Measurements from ENCODE around the gene PHLPP1. TPM values are rescaled to one million over a fixed set of nuclear protein-coding genes. Genes with fewer than 3 reads are reported as not detected.
"Not testable (repeated sequence)": the region's sequence is repeated elsewhere in the genome, so short reads cannot be mapped to it uniquely, and the experiment has no call there.

PHLPP1 gene
- total RNA-seq, 1 experiment from 2014 or later, result 12.5 TPM

DNA sequence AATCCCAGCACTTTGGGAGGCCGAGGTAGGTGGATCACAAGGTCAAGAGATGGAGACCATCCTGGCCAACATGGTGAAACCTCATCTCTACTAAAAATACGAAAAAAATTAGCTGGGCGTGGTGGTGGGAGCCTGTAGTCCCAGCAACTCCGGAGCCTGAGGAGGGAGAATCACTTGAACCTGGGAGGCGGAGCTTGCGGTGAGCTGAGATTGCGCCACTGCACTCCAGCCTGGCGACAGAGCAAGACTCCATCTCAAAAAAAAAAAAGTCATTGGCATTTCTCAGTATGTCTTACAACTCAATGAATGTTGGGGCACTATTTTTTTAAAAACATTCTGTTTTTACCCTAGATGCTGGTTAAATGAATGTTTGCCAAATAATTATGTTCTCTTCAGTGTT, 94.1 kb downstream of the PHLPP1 start:
- DNase-seq (ENCODE audit: low read depth), result not testable (repeated sequence)

DNA sequence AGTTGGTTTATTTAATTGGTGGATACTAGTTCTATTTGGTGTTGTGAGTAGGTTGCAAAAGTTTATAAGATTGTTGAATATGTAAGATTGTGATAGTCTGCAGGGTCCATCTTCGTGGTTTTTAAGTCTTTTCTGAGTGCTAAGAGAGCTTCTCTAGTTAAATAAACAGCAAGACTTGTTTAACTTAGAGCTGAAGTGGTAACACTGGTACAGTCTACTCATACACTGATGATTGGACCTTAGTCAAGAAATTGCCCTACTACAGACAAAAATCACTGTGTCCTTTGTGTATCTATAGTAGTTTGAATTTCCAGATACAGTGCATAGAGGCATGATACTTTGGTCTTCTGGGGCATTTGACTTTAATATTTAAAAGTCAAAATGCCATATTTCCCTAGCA, 94.6 kb downstream of the PHLPP1 start:
- no peak for DNase-seq (ENCODE audit: low read depth)

DNA sequence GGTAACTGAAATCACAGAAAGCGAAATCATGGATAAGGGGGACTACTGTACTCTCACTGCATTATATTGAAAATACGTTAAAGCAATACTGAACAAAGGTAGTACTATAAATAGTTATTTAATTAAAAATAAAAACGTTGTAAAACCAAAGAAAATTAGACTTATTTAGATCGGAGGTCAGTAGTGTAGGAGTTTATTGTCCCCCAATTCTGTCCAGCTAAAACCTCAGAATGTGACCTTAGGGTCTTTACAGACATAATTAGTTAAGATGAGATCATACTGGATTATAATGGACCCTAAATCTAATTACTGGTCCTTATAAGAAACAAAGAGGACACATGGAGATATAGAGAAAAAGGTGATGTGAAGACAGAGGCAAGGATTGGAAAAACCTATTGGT, 95.3 kb downstream of the PHLPP1 start:
- no peak for DNase-seq (ENCODE audit: low read depth)

DNA sequence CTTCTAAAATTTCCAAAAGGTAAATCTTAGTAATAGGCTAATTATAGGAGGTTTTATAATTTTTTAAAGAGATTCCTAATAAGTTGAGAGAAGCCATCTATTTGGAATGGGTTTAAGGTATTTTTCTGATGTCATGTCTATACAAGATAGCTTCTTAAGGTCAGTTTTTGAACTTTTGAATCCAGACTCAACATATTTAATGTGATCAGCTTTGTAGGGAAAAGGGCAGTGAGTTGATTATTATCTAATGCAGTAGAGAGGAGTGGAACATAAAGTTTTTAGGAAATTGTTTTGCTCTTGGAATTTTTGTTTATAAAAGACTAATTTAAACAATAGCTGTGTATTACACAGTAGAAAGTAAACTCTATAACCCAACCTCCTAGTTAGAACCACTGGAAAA, 96.3 kb downstream of the PHLPP1 start:
- DNase-seq (ENCODE audit: low read depth), result no peak

DNA sequence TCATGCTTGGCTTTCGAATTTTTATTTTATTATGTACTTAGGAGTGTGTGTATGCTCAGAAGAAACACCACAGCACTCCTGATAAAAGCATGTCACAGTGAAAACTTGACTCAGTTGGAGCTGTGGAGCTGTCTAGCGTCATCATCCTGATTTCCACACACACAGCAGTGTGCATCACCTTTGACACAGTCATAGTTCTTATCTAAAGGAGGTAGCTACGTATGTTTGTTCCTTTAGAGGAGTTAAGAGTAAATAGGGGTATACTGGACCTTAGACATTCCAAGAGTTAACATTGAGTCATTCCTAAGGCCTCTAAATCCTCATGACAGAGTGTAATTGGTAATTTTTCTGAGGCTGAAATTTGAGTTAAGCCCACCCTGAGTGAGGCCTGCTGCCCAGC, 96.9 kb downstream of the PHLPP1 start:
- DNase-seq (ENCODE audit: low read depth), result no peak

DNA sequence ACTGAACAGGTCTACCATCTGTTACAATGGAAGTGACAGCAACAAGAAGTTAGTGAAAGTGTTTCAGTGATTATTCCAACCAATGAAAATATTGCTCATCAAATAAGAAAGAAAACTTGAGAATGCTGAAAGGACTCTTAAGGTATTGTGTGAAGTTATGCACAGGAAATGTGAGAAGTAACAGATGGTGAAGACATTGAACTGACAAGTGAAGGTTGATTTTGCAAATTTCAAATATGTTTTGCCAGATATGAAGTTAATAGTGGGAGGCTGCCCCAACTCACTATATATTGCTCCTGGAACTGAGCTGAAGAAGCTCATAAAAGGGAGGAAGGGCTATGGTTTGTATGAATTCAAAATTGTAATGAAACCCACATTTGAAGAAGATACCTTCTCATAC, 97.5 kb downstream of the PHLPP1 start:
- no peak for DNase-seq (ENCODE audit: low read depth)

DNA sequence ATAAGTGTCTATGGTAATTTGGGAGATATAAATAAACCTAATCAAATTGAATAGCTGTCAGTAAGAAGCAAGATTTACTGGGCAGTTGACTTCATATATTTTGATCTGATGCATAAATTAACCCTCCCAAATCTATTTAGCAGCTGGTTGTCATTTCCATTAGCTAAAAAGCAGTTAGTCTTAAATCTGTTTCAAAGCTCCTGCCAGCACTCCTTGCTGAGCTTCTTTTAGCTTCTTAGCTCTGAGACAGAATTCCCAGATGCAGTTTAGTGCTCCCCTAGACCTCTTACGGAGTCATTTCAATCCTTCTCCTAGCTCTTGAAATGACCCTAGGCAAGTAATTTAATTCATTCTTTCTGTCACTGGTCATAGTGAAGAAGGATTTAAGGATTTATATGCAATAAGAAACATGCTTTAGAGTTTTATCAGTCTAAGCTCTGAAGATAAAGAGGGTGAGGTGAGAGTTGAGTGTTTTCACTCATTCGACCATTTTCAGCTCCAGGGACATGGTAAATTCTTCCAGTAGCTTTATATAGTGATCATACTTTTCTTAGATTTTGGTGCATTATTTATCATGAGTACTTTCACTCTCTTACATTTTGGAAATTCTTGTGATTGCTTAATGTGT, 98.9 kb downstream of the PHLPP1 start:
- no peak for DNase-seq (ENCODE audit: low read depth)

DNA sequence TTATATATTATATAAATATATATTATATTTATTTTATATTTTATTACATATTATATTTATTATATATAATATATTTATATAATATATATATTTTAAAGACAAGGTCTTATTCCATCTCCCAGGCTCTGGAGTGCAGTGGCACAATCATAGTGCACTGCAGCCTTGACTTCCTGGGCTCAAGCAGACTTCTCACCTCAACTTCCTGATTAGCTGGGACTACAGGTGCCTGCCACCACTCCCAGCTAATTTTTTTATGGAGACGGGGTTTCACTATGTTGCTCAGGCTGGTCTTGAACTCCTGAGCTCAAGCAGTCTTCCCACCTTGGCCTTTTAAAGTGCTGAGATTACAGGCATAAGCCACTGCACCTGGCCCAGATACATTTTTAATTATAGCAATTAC, 110.0 kb downstream of the PHLPP1 start:
- no peak for DNase-seq (ENCODE audit: low read depth)

DNA sequence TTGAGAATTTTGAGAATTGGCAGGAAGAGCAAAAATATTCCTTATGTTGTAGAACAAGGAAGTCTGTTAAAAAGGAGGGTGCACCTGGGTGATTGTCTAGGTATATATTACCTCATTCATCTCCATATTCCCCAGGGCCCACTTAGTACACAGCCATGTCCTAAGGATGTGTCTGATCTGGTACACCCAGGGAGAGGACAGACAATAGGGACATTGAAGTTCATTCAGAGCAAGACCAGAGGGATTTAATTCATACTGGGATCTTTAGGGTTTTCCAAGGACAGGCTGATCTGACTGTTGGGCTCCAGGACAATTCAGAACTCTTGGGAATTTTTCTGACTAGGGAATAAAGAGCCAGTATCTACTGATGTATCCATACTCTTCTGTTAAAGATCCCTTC, 112.1 kb downstream of the PHLPP1 start:
- no peak for DNase-seq (ENCODE audit: low read depth)

DNA sequence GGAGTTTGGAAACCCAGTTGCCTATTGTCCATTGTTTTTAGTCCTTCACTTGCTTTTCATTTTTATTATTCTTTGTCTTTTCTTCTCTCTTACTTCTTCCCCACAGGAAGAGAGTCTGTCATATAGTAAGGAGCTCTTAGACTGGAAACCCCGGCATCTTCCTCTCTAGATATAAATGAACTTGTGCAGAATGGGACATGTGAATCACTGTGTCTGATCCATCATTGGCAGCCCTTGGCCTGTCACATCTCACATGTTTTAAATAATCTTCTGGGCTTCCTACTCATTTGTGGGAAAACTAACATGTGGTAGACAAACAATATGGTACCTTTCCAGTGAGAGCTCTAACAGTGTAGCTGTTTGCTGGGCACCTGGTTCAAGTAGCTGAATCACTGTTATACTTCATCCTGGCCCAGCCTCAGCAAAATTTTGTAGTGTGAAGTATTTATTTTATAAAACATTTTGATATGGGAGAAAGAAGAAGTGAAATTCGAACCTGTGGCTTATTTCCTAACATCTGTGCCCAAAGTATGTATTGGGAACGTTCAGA, 112.8 kb downstream of the PHLPP1 start:
- no peak for DNase-seq (ENCODE audit: low read depth)

DNA sequence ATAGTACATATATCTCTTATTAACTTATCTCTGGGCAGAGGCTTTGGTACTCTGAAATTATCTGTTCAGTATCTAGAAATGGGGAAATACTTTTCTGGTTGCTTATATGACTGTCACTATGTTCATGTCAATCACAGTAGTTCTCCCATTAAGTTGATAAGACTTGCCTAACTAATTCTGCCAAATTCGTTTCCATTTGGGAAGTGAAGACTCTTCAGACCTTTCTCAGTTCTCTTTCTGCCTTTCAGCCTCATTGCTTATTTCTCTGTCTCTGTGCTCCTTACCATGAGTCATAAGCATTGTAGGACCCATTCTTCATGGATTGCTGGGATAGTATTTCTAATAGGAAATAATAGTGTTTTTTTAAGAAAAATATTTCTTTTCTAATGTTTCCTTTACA, 113.5 kb downstream of the PHLPP1 start:
- DNase-seq (ENCODE audit: low read depth), result no peak

DNA sequence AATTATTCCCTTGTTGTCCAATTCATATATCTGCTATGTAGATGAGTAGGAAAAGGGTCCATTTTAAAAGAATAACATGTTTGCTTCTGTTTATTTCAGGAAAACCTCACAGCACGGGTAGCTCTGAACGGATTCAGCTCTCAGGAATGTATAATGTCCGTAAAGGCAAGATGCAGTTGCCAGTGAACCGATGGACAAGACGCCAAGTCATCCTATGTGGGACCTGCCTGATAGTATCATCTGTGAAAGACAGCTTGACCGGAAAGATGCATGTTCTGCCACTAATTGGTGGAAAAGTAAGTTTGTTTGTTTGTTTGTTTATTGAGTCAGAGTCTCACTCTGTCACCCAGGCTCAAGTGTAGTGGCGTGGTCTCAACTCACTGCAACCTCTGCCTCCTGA, 114.6 kb downstream of the PHLPP1 start:
- no peak for DNase-seq (ENCODE audit: low read depth)

DNA sequence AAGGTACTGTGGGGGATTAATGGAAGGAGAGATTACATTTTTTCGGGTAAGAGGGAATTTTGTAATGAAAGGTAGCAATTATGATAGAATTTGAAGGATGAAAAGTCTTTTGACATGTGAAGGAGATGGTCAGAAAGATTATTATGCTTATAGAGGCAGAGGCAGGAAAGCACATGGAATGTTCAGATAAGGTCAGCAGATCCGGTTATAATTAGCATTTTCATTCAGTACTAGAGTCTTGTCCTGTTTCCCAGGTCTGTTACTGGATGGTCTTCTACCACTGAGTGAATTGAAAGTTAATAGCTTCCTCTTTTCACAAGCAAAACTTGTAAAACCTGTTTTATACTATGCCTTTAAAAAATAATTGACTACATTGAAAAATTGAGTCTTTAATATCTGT, 116.9 kb downstream of the PHLPP1 start:
- DNase-seq (ENCODE audit: low read depth), result no peak

DNA sequence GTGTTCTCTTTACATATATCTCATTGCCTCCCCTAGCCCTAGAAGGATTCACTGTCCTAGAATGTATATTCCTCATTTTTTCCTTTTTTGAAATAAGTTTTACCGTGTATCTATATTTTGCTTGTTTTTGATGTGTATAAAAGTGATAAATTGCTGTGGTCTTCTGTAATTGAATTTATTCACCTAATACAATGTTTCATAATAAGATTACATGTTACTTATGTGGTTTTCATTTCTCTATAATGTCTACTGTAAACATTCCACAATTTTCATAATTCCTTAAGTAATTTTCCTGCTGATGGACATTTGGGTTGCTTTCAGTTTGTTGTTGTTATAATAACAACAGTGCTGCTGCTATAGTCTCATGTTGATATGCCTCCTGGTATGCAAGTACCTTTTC, 118.2 kb downstream of the PHLPP1 start:
- DNase-seq (ENCODE audit: low read depth), result no peak

DNA sequence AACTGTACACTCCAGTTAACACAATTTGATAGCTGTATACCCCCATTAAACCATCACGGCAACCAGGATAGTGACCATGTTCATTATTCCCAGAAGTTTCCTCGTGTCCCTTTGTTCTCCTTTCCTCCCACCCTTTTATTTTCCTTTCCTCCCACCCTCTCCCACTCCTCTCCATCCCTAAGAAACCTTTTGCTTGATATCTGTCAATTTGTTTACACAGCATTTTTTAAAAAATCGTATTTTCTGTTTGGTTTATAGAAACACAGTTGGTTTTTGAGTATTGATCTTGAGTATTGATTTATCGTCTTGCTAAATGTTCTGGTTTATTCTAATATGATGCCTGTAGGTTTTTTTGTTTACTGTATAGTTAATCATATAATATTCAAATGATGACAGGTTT, 119.4 kb downstream of the PHLPP1 start:
- DNase-seq (ENCODE audit: low read depth), result no peak

DNA sequence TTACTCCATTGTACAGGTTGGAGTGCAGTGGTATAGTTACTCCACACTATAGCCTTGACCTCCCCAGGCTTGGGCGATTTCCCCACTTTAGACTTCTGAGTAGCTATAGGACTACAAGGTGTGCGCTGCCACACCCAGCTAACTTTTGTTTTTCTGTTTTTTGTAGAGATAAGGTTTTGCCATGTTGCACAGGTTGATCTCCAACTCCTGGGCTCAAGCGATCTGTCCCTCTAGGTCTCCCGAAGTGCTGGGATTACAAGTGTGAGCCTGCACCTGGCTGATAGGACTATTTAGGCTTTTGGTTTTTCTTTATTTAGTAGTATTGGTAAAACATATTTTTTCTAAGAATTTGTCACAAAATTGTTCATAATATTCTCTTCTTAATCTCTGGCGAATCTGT, 121.7 kb downstream of the PHLPP1 start:
- DNase-seq (ENCODE audit: low read depth), result no peak

DNA sequence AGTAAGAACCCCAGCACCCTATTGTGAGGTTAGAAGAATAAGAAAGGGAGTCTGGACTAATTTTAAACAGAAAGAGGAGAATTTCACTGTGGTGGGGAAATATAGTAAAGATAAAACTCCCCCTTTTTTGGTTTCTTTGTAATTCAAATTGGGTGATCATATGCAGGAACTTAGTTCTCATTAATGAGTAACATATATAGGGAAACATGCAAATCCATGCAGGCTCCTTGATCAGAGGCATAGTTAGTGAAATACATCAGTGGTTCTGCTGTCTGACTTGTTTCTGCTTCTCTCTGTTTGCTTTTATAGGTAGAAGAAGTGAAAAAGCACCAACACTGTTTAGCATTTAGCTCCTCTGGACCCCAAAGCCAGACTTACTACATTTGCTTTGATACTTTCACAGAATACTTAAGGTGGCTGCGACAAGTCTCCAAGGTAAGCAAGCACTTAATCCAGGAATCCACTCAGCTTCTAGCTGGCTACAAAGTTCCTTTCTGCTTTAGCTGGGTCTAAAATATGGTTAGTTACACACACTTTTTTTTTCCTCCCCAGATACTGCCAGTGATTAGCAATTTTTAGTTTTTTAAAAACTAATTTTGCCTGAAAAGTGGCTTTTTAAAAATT, 123.2 kb downstream of the PHLPP1 start:
- no peak for DNase-seq (ENCODE audit: low read depth)

DNA sequence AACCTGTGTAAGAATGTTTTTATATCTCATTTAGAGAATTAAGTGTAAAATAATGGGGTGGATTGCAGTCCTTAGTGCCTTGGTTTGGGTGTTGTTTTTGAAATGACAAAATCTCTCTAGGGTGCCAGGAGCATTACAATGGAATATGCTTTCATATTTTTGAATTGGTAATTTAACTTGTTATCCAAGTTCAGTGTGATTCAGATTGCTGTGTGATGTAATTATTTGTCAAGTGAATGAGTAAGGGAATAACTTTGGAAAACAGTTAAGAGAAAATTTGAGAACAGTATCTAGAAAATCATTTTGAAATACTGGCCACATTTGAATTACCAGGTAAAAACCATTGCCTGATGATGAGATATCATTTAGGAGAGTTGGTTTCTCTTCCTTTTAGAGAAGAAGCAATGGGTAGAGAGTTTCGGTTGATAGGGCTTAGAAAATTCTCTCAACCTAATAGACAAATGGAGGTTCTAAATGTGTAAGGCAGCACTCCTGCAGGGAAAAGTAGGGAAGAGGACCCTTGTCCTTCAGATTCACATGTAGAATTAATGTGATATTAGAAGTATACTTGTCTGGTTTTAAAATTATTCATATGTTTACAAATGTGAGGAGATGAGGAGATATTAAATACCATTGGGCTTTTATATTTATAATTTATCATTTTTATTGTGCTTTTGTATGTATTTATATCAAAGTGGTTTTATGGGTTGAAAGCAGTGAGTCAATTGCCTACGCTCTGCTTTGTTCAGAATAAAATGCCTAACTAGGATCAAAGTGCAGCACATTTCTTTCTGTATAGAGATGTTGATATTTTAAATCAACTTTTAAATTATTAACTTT, 124.8 kb downstream of the PHLPP1 start:
- no peak for DNase-seq (ENCODE audit: low read depth)

DNA sequence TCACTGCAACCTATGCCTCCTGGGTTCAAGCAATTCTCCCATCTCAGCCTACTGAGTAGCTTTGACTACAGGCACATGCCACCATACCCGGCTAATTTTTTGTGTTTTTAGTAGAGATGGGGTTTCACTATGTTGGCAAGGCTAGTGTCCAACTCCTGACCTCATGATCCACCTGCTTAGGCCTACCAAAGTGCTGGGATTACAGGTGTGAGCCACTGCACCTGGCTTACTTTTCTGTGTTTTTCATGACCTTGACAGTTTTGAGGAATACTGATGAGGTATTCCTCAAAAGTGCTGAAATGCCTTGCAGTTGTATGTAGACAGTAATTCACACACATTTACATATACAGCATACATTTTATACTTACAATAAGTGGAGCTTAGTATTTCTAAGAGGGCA, 126.1 kb downstream of the PHLPP1 start:
- DNase-seq (ENCODE audit: low read depth), result no peak

DNA sequence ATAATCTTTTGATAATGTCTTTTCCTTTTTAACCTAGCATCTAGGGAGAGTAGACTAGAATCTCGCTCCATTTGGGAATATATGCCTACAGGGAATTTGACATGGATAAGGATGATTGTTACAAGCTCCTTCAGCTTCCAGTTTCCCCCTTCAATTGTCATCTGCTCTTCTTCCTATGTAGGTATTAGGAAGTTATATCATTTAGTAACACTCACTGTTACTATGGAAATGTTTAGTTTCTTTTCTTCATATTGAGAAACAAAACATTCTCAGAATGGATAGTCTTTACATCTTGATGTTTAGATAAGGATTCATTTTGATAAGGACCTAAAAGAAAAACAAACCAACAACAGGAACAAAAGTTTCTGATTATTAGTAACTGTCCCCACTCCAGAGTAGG, 127.6 kb downstream of the PHLPP1 start:
- no peak for DNase-seq (ENCODE audit: low read depth)

DNA sequence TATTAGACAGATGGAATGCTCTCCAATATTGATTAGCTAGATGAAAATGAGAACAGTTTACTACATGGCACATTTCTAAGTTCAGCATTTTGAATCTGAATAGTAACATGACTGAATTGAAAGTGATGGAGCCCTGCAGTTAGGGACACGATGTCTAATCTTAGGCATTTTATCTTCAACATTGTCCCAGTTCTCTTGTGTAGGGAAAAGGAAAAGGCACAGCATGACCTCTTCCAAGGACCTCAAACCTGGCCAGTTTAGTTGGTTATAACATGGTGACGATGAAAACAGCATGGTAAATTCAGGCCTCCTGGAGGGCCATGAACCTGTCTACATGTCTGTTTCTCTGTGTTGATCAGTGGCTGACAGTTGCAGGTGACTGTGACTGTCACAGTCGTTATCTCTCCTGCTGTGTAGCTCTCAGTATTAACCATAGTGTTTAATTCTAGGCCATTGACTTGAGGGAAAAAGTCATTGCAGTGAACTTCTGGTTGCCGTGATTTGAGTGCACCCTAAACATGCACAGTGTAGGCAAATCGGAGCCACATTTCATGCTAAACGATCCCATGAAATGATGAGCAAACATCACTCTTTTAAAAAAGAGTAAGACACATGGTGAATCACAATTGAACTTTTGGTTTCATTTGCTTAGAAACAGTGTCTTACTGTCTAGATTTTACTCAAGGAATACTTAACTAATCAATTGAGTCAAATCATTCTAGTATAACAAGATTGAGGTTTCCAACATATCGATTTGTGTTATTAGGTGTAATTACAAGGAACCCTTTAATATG, 129.7 kb downstream of the PHLPP1 start:
- DNase-seq (ENCODE audit: low read depth), result no peak

DNA sequence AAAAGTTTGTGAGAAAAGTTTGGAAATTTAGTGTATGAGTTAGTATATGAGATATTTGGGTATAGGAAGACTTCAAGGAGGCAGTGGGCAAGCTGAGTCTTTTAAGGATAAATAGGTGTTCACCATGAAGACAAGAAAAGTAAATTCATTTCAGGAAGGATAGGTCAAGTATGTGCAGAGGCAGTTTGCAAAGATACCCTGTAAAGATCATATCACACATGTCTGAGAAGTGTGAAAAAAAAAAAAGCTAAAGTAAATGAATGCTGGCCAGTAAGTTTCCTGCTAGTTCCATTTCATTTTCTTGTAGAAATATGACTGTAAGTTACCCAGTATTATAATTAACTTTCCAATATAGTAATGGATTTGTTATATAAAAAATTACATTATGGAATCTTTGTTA, 131.0 kb downstream of the PHLPP1 start:
- DNase-seq (ENCODE audit: low read depth), result no peak
